K562 (cell line): ENCODE measurements around the gene F11R. TPM values are rescaled to one million over a fixed set of nuclear protein-coding genes. Genes with fewer than 3 reads are reported as not detected.

ENCODE experiments used
- CBX2 ChIP-seq: fragments of 200-600 bp; sonication (generic); IDR thresholded peaks from one replicate; pipeline ENCODE4 v1.6.1; 2012; ENCODE audit warnings: mild to moderate bottlenecking, low read length, inconsistent platforms; ENCODE audit not compliant: insufficient read depth, poor library complexity, severe bottlenecking
- CHAMP1 ChIP-seq: fragments of 450-650 bp; IDR thresholded peaks from 2 replicates; pipeline ENCODE4 v1.6.1; 2016; ENCODE audit warnings: mild to moderate bottlenecking
- CXXC5 ChIP-seq: fragments of 250-450 bp; sonication (Bioruptor Pico); IDR thresholded peaks from 2 replicates; pipeline ENCODE4 v1.8.0; 2022; ENCODE audit warnings: inconsistent platforms, mild to moderate bottlenecking, moderate library complexity
- ELF2 ChIP-seq: fragments of 250-450 bp; sonication (Bioruptor Pico); IDR thresholded peaks from 2 replicates; pipeline ENCODE4 v1.5.0; 2021; ENCODE audit warnings: mild to moderate bottlenecking
- FOSL1 ChIP-seq: fragments of 200-800 bp; sonication (Bioruptor generic); conservative IDR thresholded peaks from 2 replicates; pipeline ENCODE4 v1.6.1; 2016; ENCODE audit warnings: missing genetic modification characterization, missing compliant biosample characterization
- GATAD2B ChIP-seq: fragments of 450-650 bp; IDR thresholded peaks from 2 replicates; pipeline ENCODE4 v1.6.1; 2017; ENCODE audit warnings: mild to moderate bottlenecking, borderline replicate concordance
- KAT8 ChIP-seq: fragments of 450-650 bp; IDR thresholded peaks from 2 replicates; pipeline ENCODE4 v1.6.1; 2016; ENCODE audit warnings: low read depth, mild to moderate bottlenecking
- KDM5B ChIP-seq: fragments of 200-600 bp; sonication (generic); IDR thresholded peaks from 2 replicates; pipeline ENCODE4 v1.6.1; 2012; ENCODE audit warnings: low read depth, mild to moderate bottlenecking, moderate library complexity, low read length, control low read depth, inconsistent platforms; ENCODE audit not compliant: insufficient replicate concordance
- MAFF ChIP-seq: IDR thresholded peaks from 2 replicates; pipeline ENCODE4 v1.6.1; 2012; ENCODE audit warnings: low read length, improper control_type of control experiment
- MTA3 ChIP-seq: fragments of 450-650 bp; formaldehyde crosslinking; IDR thresholded peaks from 2 replicates; pipeline ENCODE4 v1.6.1; 2017; ENCODE audit warnings: mild to moderate bottlenecking, borderline replicate concordance
- NCOR1 ChIP-seq: fragments of 450-650 bp; IDR thresholded peaks from 2 replicates; pipeline ENCODE4 v1.6.1; 2016; ENCODE audit warnings: mild to moderate bottlenecking, moderate library complexity
- OTX1 ChIP-seq: fragments of 450-650 bp; formaldehyde crosslinking; IDR thresholded peaks from 2 replicates; pipeline ENCODE4 v1.4.0; 2022; ENCODE audit warnings: mild to moderate bottlenecking
- REST ChIP-seq, 2 experiments: fragments of 450-650 bp; formaldehyde crosslinking in 1 of 2; IDR thresholded peaks; 2 replicates each; pipeline versions ENCODE4 v1.4.0 to v1.6.1; 2014 to 2020; ENCODE audit warnings: mild to moderate bottlenecking in 2 of 2, borderline replicate concordance in 1 of 2, low read depth in 1 of 2
- SNIP1 ChIP-seq: fragments of 450-650 bp; IDR thresholded peaks from 2 replicates; pipeline ENCODE4 v1.7.1; 2017; ENCODE audit warnings: low read depth, mild to moderate bottlenecking
- TBL1XR1 ChIP-seq, 2 experiments: IDR thresholded peaks; 2 replicates each; pipeline ENCODE4 v1.6.1; 2012; ENCODE audit warnings: improper control_type of control experiment in 2 of 2, low read length in 2 of 2, mild to moderate bottlenecking in 1 of 2
- ZFPM2 ChIP-seq: fragments of 250-450 bp; sonication (Bioruptor Pico); IDR thresholded peaks from 2 replicates; pipeline ENCODE4 v1.5.1; 2022; ENCODE audit warnings: mild to moderate bottlenecking
- ZNF253 ChIP-seq: fragments of 250-450 bp; sonication (Bioruptor Pico); conservative IDR thresholded peaks from 2 replicates; pipeline ENCODE4 v1.6.1; 2021; ENCODE audit warnings: mild to moderate bottlenecking
- ZNF263 ChIP-seq: sonication (generic); formaldehyde crosslinking; IDR thresholded peaks from 2 replicates; pipeline ENCODE4 v1.8.0; 2022; ENCODE audit warnings: mild to moderate bottlenecking, missing genetic modification reagents, borderline replicate concordance
- polyA plus RNA-seq, 8 experiments: library from polyadenylated mRNA; depleted of rRNA in 4 of 8; stranded (reverse) in 5 of 8; unstranded in 3 of 8; fragments of >200 nt; fragmentation: Nextera tagmentation in 2 of 8; fragmentation: Illumina TruSeq in 1 of 8; extraction: Ambion mirVana in 2 of 8; extraction: Trizol in 1 of 8; gene quantifications; 2 replicates each; pipeline versions ENCODE4 v1.2.1 to v1.2.3, GENCODE V29; 2011 to 2014; ENCODE audit warnings: inconsistent platforms in 1 of 8, missing spikeins in 1 of 8
- total RNA-seq, 7 experiments: library from RNA; depleted of rRNA in 6 of 7; stranded (reverse); fragments of >200 nt in 6 of 7; fragmentation: Illumina TruSeq in 2 of 7; extraction: Trizol in 2 of 7; gene quantifications; 2 replicates each; pipeline versions ENCODE4 v1.2.1 to v1.2.3, GENCODE V29; 2011 to 2021; ENCODE audit warnings: low replicate concordance in 1 of 7

The F11R gene
- total and polyA plus RNA-seq, 9 of the 15 experiments (the other 6 are each of a cell fraction or from before 2014, with no cell fraction given): 27.4 to 187 (median 52.5) TPM

- TF ChIP-seq SNIP1: no peak
- TF ChIP-seq KDM5B: peak; percentile 87
- peak; percentile 78; the same call in 1 of the 2 replicates for TF ChIP-seq GATAD2B
- TF ChIP-seq CXXC5 (CRISPR knock-in tag): peak; percentile 64
- peak; percentile 32 for TF ChIP-seq REST (IDR thresholded peaks at IDR 0.05; ENCODE audit: borderline replicate concordance)
- TF ChIP-seq REST (CRISPR knock-in tag; IDR thresholded peaks at IDR 0.05; ENCODE audit: low read depth): 0 out of 2 replicates have a peak, but pooled peaks have one; percentile 65
- peak; percentile 57 for TF ChIP-seq ZNF263 (CRISPR knock-in tag)
- TF ChIP-seq CHAMP1: 0 out of 2 replicates have a peak, but pooled peaks have one; percentile 14
- no peak for TF ChIP-seq CBX2
- TF ChIP-seq FOSL1: peak; percentile 30
- no peak for TF ChIP-seq MAFF
- TF ChIP-seq OTX1 (CRISPR knock-in tag): no peak
- TF ChIP-seq ZNF253: no peak
- TF ChIP-seq MTA3: peak; percentile 80
- peak; percentile 84 to 87 for TF ChIP-seq TBL1XR1 (IDR thresholded peaks at IDR 0.05; ENCODE audit: low read length in 2 of 2)
- TF ChIP-seq ELF2: no peak
- TF ChIP-seq ZFPM2 (CRISPR knock-in tag): no peak
- peak; percentile 85 for TF ChIP-seq NCOR1
- TF ChIP-seq KAT8: no peak
Measured at GRCh38 chr1:161020509-161021164, at the start of gene F11R (continued).
